Measurements from ENCODE around the gene MAP4K3. TPM values are rescaled to one million over a fixed set of nuclear protein-coding genes. Genes with fewer than 3 reads are reported as not detected.
A peak's percentile ranks its signal among the peaks of the same experiment; 100 is the strongest.
"Not testable (repeated sequence)": the region's sequence is repeated elsewhere in the genome, so short reads cannot be mapped to it uniquely, and the experiment has no call there.

The MAP4K3 gene
- total and polyA plus RNA-seq, 9 of the 15 experiments (the other 6 are each of a cell fraction or from before 2014, with no cell fraction given), result 3.1 to 30.0 (median 16.9) TPM

DNA sequence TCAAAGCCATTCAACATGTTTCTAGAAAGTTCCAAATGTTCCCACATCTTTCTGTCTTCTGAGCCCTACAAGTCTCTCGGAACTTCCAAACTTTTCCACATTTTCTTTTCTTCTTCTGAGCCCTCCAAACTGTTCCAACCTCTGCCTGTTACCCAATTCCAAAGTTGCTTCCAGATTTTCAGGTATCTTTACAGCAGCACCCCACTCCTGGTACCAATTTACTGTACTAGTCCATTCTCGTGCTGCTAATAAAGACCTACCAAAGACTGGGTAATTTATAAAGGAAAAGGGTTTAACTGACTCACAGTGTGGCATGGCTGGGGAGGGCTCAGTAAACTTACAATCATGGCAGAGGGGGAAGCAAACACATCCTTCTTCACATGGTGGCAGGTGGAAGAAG, 76.7 kb downstream of the MAP4K3 start:
- intact Hi-C loops (cut with micrococcal nuclease); H4K20me1 ChIP-seq (replicated peaks; ENCODE audit: control insufficient read depth, insufficient read depth, low read length); BruUV-seq (replicated peaks); ATAC-seq; H3K9ac ChIP-seq (ENCODE audit: insufficient read depth in 1 of 2, low read depth in 2 of 2, low read length in 2 of 2); H3K4me2 ChIP-seq (ENCODE audit: insufficient read depth, low read length); DNase-seq (ENCODE audit: extremely low read depth in 1 of 4, low spot score in 3 of 4); H3K9me1 ChIP-seq (ENCODE audit: control insufficient read depth, insufficient read depth, low read length); H3K27ac ChIP-seq (ENCODE audit: extremely low read depth, low read depth, low read length); H3K27me3 ChIP-seq (ENCODE audit: control insufficient read depth in 2 of 2, insufficient read depth in 2 of 2, low read length in 2 of 2); H3K4me3 ChIP-seq; in situ Hi-C loops (cut with MboI); FAIRE-seq; H2AFZ ChIP-seq (ENCODE audit: low read depth, low read length); CTCF ChIA-PET (ENCODE audit: low intra/inter-chr PET ratio); H3K4me1 ChIP-seq (replicated peaks in 1 of 2; ENCODE audit: control insufficient read depth in 2 of 2, insufficient read depth in 2 of 2, low read length in 2 of 2); H3K36me3 ChIP-seq (ENCODE audit: control insufficient read depth, insufficient read depth, low read length): not testable (repeated sequence)
- TF ChIP-seq ADNP (tag; IDR thresholded peaks at IDR 0.05) (peak; percentile 24; the same call in 1 of the 2 replicates), ZNF707 (CRISPR knock-in tag; conservative IDR thresholded peaks at IDR 0.05) (peak; percentile 99), TRIM28 (IDR thresholded peaks at IDR 0.05) (peak; percentile 64; the same call in 1 of the 2 replicates), CBX3 (IDR thresholded peaks at IDR 0.05; ENCODE audit: borderline replicate concordance in 1 of 2, low read length in 2 of 2) (peak in 1 of 2 experiments; percentile 32; a peak in 1 of 3 replicates)
- TF ChIP-seq, protein P1, sequence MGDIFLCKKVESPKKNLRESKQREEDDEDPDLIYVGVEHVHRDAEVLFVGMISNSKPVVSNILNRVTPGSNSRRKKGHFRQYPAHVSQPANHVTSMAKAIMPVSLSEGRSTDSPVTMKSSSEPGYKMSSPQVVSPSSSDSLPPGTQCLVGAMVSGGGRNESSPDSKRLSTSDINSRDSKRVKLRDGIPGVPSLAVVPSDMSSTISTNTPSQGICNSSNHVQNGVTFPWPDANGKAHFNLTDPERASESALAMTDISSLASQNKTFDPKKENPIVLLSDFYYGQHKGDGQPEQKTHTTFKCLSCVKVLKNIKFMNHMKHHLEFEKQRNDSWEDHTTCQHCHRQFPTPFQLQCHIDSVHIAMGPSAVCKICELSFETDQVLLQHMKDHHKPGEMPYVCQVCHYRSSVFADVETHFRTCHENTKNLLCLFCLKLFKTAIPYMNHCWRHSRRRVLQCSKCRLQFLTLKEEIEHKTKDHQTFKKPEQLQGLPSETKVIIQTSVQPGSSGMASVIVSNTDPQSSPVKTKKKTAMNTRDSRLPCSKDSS (IDR thresholded peaks at IDR 0.05; ENCODE audit: low read depth, partially characterized antibody), result peak; percentile 10
- 100% methylated on average over 1 of the region's 2 CpGs for WGBS (ENCODE audit: insufficient coverage, low coverage, missing lambda C conversion rate)
- Histone ChIP-seq H3K79me2 (ENCODE audit: control insufficient read depth, insufficient read depth, low read length) (peaks cover 20% of the 10 kb centered on the region), H3K9me3 (replicated peaks; ENCODE audit: control insufficient read depth, insufficient read depth, low read depth, low read length) (peaks cover 25% of the 10 kb centered on the region)
- POLR2A ChIA-PET, result interaction anchor here (0.8 kb wide), 1 partner anchor 156 kb away, joined by 3 read pairs; no protein-coding TSS in a partner anchor
